ENCODE results near the gene HTT. TPM values are rescaled to one million over a fixed set of nuclear protein-coding genes. Genes with fewer than 3 reads are reported as not detected.

Gene HTT
- total and polyA plus RNA-seq, 12 donors, result 16.1 to 77.1 (median 47.1) TPM

DNA sequence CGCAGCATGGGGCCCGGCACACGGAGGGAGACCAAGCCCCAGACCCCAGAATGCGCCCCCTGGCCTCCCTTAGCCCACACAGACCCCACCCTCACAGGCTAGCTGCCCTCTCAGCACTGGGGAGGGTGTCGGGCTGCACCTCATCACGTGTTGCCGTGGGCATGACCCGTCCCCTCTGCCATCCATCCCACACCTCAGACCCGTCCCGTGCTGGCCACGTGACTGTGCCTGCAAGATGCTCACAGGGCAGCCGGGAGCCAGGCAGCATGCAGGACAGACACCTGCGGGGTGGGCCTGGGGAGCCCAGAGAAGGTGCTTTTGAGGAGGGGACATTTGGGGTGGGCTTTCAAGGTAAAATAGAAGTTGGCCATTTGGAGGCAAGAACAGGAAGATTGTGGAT, 179.3 kb downstream of the HTT start:
- TF ChIP-seq, protein P1, sequence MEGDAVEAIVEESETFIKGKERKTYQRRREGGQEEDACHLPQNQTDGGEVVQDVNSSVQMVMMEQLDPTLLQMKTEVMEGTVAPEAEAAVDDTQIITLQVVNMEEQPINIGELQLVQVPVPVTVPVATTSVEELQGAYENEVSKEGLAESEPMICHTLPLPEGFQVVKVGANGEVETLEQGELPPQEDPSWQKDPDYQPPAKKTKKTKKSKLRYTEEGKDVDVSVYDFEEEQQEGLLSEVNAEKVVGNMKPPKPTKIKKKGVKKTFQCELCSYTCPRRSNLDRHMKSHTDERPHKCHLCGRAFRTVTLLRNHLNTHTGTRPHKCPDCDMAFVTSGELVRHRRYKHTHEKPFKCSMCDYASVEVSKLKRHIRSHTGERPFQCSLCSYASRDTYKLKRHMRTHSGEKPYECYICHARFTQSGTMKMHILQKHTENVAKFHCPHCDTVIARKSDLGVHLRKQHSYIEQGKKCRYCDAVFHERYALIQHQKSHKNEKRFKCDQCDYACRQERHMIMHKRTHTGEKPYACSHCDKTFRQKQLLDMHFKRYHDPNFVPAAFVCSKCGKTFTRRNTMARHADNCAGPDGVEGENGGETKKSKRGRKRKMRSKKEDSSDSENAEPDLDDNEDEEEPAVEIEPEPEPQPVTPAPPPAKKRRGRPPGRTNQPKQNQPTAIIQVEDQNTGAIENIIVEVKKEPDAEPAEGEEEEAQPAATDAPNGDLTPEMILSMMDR (IDR thresholded peaks at IDR 0.05), result no peak
- TF ChIP-seq POLR2A (IDR thresholded peaks at IDR 0.05), result no peak
- H3K27me3 ChIP-seq, result no peaks in the 10 kb centered on the region
- H3K27ac ChIP-seq, result no peak overlapping the region
- no peaks in the 10 kb centered on the region for H3K36me3 ChIP-seq (replicated peaks in 1 of 2)
- 84 to 97% (median 92%) methylated on average over 11 to 13 of the region's 13 CpGs for WGBS, 4 donors
- intact Hi-C loops (cut with DNase I), result no loop called here
- no peaks in the 10 kb centered on the region for H3K4me1 ChIP-seq (replicated peaks in 1 of 2)
- peak in 2 of 7 donors; percentile 2 to 17 for DNase-seq
- H3K4me3 ChIP-seq, result no peak overlapping the region
- H3K9me3 ChIP-seq (replicated peaks in 1 of 3), result no peaks in the 10 kb centered on the region

DNA sequence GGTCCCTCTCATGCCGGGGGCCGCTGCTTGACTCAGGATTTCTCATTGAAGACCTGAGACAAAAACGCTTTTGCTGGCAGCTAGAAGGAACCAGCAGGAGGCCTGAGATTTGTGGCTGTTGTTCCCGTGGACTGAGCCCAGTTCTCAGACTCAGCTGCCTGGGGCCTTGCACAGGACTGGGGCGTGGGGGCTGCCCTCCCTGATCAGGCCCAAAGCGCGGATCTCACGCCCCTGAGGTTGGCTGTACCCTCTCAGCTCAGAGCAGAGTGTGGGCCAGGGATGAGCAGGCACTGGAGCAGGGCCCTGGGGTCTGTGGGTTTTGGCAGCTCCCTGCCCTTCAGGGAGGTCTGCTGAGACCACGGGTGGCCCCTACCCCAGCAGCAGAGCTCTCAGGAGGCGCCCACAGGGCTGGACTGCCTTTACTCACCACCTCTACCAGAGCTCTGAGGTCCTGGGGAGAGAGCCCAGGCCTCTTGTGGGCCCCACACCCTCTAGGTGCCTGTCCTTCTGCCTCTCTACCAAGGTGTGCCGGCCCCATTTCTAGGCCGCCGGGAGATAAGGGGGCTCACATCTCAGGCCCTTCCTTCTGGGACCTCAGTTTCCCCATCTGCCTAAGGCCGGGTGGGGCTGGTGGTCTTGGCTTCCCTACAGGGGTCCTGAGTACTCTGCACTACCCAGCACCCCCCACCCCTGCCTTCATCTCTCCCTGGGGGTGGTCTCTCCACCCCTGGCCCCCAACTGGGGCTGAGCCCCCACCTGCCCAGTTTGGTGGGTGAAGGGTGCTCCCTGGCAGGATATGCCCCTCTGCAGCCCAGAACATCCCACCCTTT, 180.0 kb downstream of the HTT start:
- Histone ChIP-seq H3K9me3 (replicated peaks in 1 of 3) (no peaks in the 10 kb centered on the region), H3K27ac (no peak overlapping the region), H3K36me3 (replicated peaks in 1 of 2) (no peaks in the 10 kb centered on the region), H3K27me3 (no peaks in the 10 kb centered on the region), H3K4me1 (replicated peaks in 1 of 2) (no peaks in the 10 kb centered on the region), H3K4me3 (no peak overlapping the region)
- intact Hi-C loops (cut with DNase I), result no loop called here
- 92 to 94% (median 93%) methylated on average over 3 to 14 of the region's 14 CpGs for WGBS, 4 donors
- no peak for TF ChIP-seq POLR2A (IDR thresholded peaks at IDR 0.05)
- TF ChIP-seq, protein P1 (IDR thresholded peaks at IDR 0.05), result no peak
- DNase-seq, result peak in 5 of 7 donors; percentile 4 to 20 (median 9)

DNA sequence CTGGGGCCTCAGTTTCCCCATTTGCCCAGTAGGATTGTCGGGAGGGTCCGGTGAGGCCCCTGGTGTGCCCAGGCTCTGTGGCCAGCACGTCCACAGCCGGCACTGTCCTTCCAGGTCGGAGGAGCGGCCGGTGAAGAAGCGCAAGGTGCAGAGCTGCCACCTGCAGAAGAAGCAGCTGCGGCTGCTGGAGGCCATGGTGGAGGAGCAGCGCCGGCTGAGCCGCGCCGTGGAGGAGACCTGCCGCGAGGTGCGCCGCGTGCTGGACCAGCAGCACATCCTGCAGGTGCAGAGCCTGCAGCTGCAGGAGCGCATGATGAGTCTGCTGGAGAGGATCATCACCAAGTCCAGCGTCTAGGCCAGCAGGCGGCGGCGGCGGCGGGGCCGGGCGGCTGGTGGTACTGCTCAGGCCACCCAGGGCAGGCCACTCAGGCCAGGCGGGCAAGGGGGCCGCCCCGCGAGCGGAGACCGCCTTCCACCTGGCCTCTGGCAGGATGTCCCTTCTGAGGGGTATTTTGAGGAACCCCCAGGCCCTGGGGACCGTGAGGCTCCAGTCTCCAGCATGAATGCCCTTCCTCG, 181.2 kb downstream of the HTT start:
- intact Hi-C loops (cut with DNase I), result no loop called here
- Histone ChIP-seq H3K4me1 (replicated peaks in 1 of 2) (no peaks in the 10 kb centered on the region), H3K9me3 (replicated peaks in 1 of 3) (no peaks in the 10 kb centered on the region), H3K27ac (no peak overlapping the region), H3K36me3 (replicated peaks in 1 of 2) (no peaks in the 10 kb centered on the region), H3K27me3 (no peaks in the 10 kb centered on the region), H3K4me3 (no peak overlapping the region)
- whole genome bisulfite sequencing, 4 donors, result 94 to 96% (median 96%) methylated on average over 5 to 36 of the region's 36 CpGs
- peak in 4 of 7 donors; percentile 2 to 10 (median 8) for DNase-seq
- TF ChIP-seq, protein P1 (IDR thresholded peaks at IDR 0.05), result no peak
- TF ChIP-seq POLR2A (IDR thresholded peaks at IDR 0.05), result no peak

DNA sequence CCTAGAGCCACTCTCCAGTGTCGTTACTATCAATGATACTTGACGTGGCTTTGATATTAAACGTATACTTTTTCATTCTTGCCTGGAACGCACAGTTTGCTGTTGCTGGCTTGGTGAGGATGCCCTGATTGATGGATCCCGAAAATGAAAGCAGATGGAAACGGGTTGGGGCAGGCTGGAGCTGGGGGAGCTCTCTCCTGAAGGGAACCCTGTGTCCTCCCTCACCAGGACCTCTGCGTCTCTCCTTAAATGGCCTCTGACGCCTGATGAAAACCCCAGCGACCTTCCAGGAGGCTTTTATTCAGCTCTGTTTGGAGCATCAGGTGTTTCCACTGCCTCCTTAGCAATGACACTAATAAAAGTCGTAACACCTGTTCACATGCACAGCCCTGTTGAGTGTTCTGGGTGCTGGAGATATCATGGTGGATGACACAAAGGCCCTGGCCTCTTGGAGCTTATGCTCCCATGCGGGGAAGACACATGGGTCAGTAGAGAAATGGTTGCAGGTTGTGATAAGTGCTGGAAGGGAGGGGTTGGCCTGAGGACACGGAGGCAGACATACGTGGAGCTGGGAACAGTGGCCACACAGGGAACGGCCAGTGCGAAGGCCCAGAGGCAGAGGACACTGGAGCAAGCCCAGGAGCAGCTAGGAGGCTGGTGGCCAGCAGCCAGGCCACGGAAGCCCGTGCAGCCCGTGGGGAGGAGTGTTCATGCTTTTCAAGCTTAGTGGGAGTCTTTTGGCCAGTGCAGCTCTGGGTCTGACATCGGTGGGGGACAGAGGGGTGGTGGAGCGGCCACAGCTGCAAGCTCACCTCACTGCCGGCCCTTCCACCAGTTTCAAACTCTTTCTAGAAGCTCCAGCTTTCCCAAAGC, 182.0 kb downstream of the HTT start:
- TF ChIP-seq POLR2A (IDR thresholded peaks at IDR 0.05), result no peak
- TF ChIP-seq, protein P1 (IDR thresholded peaks at IDR 0.05), result no peak
- WGBS, 4 donors, result 89 to 96% (median 93%) methylated on average over 18 to 21 of the region's 21 CpGs
- no peaks in the 10 kb centered on the region for H3K36me3 ChIP-seq (replicated peaks in 1 of 2)
- H3K4me3 ChIP-seq, result no peak overlapping the region
- no peaks in the 10 kb centered on the region for H3K27me3 ChIP-seq
- H3K27ac ChIP-seq, result no peak overlapping the region
- peak in 3 of 7 donors; percentile 1 to 8 (median 3) for DNase-seq
- intact Hi-C loops (cut with DNase I), result no loop called here
- no peaks in the 10 kb centered on the region for H3K9me3 ChIP-seq (replicated peaks in 1 of 3)
- H3K4me1 ChIP-seq (replicated peaks in 1 of 2), result no peaks in the 10 kb centered on the region

Data from adrenal gland (tissue), 12 donors.